Effector memory CD4-positive, alpha-beta T cell (primary cell): Measurements from ENCODE around the gene HSD17B7.

ENCODE experiments used
- DNase-seq, 3 donors: peaks; one replicate each; pipeline ENCODE4 v3.0.0-alpha.2; 2020
- H3K27ac ChIP-seq: 2 replicates; pipeline ENCODE4 v1.7.0; 2013; ENCODE audit warnings: mild to moderate bottlenecking, low read length, moderate library complexity; ENCODE audit not compliant: insufficient read depth, poor library complexity, severe bottlenecking
- H3K27me3 ChIP-seq: replicated peaks from 2 replicates; pipeline ENCODE4 v1.7.0; 2013; ENCODE audit warnings: mild to moderate bottlenecking, low read length; ENCODE audit not compliant: insufficient read depth, control insufficient read depth, poor library complexity, severe bottlenecking
- H3K36me3 ChIP-seq: 2 replicates; pipeline ENCODE4 v1.7.0; 2013; ENCODE audit warnings: mild to moderate bottlenecking, low read length, moderate library complexity; ENCODE audit not compliant: control insufficient read depth, insufficient read depth
- H3K4me1 ChIP-seq: 2 replicates; pipeline ENCODE4 v1.7.0; 2013; ENCODE audit warnings: low read length, mild to moderate bottlenecking; ENCODE audit not compliant: control insufficient read depth, insufficient read depth, poor library complexity, severe bottlenecking
- H3K4me3 ChIP-seq: 2 replicates; pipeline ENCODE4 v1.7.0; 2013; ENCODE audit warnings: low read length, low read depth, mild to moderate bottlenecking; ENCODE audit not compliant: insufficient read depth, poor library complexity, severe bottlenecking
- H3K9me3 ChIP-seq: 2 replicates; pipeline ENCODE4 v1.7.0; 2013; ENCODE audit warnings: mild to moderate bottlenecking, low read length, moderate library complexity; ENCODE audit not compliant: control insufficient read depth

Gene HSD17B7

GRCh38 chr1:162854245-162854882, 63.9 kb downstream of the HSD17B7 start:
- H3K27ac ChIP-seq, result no peak overlapping the region
- DNase-seq, result peak in 2 of 3 donors; percentile 7 to 30
- no peaks in the 10 kb centered on the region for H3K36me3 ChIP-seq
- no peaks in the 10 kb centered on the region for H3K9me3 ChIP-seq
- H3K4me1 ChIP-seq, result no peaks in the 10 kb centered on the region
- no peaks in the 10 kb centered on the region for H3K27me3 ChIP-seq
- H3K4me3 ChIP-seq, result no peak overlapping the region

- no peaks in the 10 kb centered on the region for H3K36me3 ChIP-seq
- no peak overlapping the region for H3K4me3 ChIP-seq
- no peak for DNase-seq
- H3K27ac ChIP-seq, result no peak overlapping the region
- H3K4me1 ChIP-seq, result no peaks in the 10 kb centered on the region
- H3K9me3 ChIP-seq, result no peaks in the 10 kb centered on the region
- no peaks in the 10 kb centered on the region for H3K27me3 ChIP-seq
Measured at GRCh38 chr1:162855461-162856150, 65.1 kb downstream of the HSD17B7 start.

GRCh38 chr1:162856260-162856659, 65.8 kb downstream of the HSD17B7 start:
- Histone ChIP-seq H3K36me3 (no peaks in the 10 kb centered on the region), H3K9me3 (no peaks in the 10 kb centered on the region), H3K27ac (no peak overlapping the region), H3K27me3 (no peaks in the 10 kb centered on the region), H3K4me3 (no peak overlapping the region), H3K4me1 (no peaks in the 10 kb centered on the region)
- DNase-seq, result no peak

GRCh38 chr1:162857850-162858249, 67.3 kb downstream of the HSD17B7 start:
- Histone ChIP-seq H3K4me3 (no peak overlapping the region), H3K36me3 (no peaks in the 10 kb centered on the region), H3K27ac (no peak overlapping the region), H3K9me3 (no peaks in the 10 kb centered on the region), H3K4me1 (no peaks in the 10 kb centered on the region), H3K27me3 (peaks cover 7% of the 10 kb centered on the region)
- no peak for DNase-seq

DNA sequence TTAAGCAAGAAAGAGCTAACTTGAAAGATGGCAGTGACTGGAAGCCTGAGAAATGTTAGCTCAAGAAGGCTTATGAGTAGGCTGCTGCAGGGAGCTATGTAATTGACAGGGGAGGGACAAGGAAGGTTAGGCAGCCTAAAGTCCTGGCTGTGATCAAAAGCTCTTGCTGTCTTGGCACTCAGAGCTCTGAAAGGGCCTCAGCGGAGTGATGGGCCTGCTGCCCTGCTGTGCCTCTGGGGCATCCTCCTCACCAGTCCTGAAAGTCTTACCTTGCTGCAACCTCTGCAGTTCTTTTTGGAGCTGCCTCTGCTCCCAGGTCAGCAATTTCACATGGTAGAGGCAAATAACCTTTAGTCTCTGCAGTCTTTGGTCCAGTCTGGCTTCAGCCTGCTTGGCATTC, 68.7 kb downstream of the HSD17B7 start:
- no peaks in the 10 kb centered on the region for H3K4me1 ChIP-seq
- DNase-seq, result no peak
- H3K27me3 ChIP-seq, result peaks cover 7% of the 10 kb centered on the region
- no peak overlapping the region for H3K4me3 ChIP-seq
- H3K27ac ChIP-seq, result no peak overlapping the region
- no peaks in the 10 kb centered on the region for H3K9me3 ChIP-seq
- H3K36me3 ChIP-seq, result no peaks in the 10 kb centered on the region

- DNase-seq, result no peak
- Histone ChIP-seq H3K27ac (no peak within 1 kb of the TSS), H3K27me3 (peaks cover 7% of the 10 kb centered on the region), H3K4me1 (no peaks in the 10 kb centered on the region), H3K9me3 (no peaks in the 10 kb centered on the region), H3K4me3 (no peak within 1 kb of the TSS), H3K36me3 (no peaks in the 10 kb centered on the region)
Measured at GRCh38 chr1:162861101-162861500, 70.6 kb downstream of the HSD17B7 start, which contains the start of gene CCDC190. TSS of gene CCDC190 (minus strand) at chr1:162861175. CDS start at chr1:162859646, 1,529 bp downstream.

- Histone ChIP-seq H3K27ac (no peak overlapping the region), H3K9me3 (no peaks in the 10 kb centered on the region), H3K36me3 (no peaks in the 10 kb centered on the region), H3K4me3 (no peak overlapping the region), H3K27me3 (peaks cover 7% of the 10 kb centered on the region), H3K4me1 (no peaks in the 10 kb centered on the region)
- DNase-seq, result no peak
Measured at GRCh38 chr1:162861625-162862024, 71.1 kb downstream of the HSD17B7 start.
